Lung (tissue), 12 donors: ENCODE data around the gene SLC27A1. TPM values are rescaled to one million over a fixed set of nuclear protein-coding genes. Genes with fewer than 3 reads are reported as not detected.

ENCODE experiments used
- ATAC-seq: fragments of 200-7000 bp; cut with Tn5 transposase; one replicate; pipeline ENCODE4 v1.9.1; 2020; ENCODE audit warnings: moderate number of reproducible peaks; ENCODE audit not compliant: insufficient read depth, low FRiP score
- DNase-seq, 3 donors: peaks; one replicate each; pipeline ENCODE4 v3.0.0-alpha.2; 2013 to 2017
- H3K27ac ChIP-seq, 2 donors: one replicate each; pipeline ENCODE4 v1.5.1; 2013; ENCODE audit warnings: mild to moderate bottlenecking in 2 of 2, moderate library complexity in 2 of 2, control low read depth in 1 of 2, inconsistent platforms in 1 of 2, low read depth in 1 of 2, low read length in 1 of 2
- H3K27me3 ChIP-seq, 3 donors: one replicate each; pipeline ENCODE4 v1.5.1; 2013; ENCODE audit warnings: low read length in 2 of 3; ENCODE audit not compliant: control insufficient read depth in 3 of 3, insufficient read depth in 3 of 3
- H3K36me3 ChIP-seq, 4 donors: one replicate each; pipeline ENCODE4 v1.5.1; 2013; ENCODE audit warnings: low read length in 4 of 4, mild to moderate bottlenecking in 1 of 4, moderate library complexity in 1 of 4; ENCODE audit not compliant: control insufficient read depth in 4 of 4, insufficient read depth in 4 of 4
- H3K4me1 ChIP-seq, 5 donors: one replicate each; pipeline ENCODE4 v1.5.1; 2013; ENCODE audit warnings: low read length in 5 of 5, mild to moderate bottlenecking in 2 of 5, moderate library complexity in 1 of 5; ENCODE audit not compliant: control insufficient read depth in 5 of 5, insufficient read depth in 5 of 5
- H3K4me3 ChIP-seq: one replicate; pipeline ENCODE4 v1.5.1; 2013; ENCODE audit warnings: mild to moderate bottlenecking, control low read depth, moderate library complexity
- H3K9ac ChIP-seq, 2 donors: one replicate each; pipeline ENCODE4 v1.5.1; 2013; ENCODE audit warnings: low read length in 2 of 2, control low read depth in 1 of 2; ENCODE audit not compliant: insufficient read depth in 1 of 2
- H3K9me3 ChIP-seq, 4 donors: one replicate each; pipeline ENCODE4 v1.5.1; 2013; ENCODE audit warnings: low read length in 3 of 4, mild to moderate bottlenecking in 1 of 4, moderate library complexity in 1 of 4; ENCODE audit not compliant: control insufficient read depth in 4 of 4, insufficient read depth in 3 of 4
- WGBS, 2 donors: extraction: QIAGEN DNeasy Blood & Tissue Kit; methylation state at CpG; one replicate each; pipeline ENCODE4 v1.1.7; 2013; 5-methylcytosine and 5-hydroxymethylcytosine counted together
- polyA plus RNA-seq, 2 donors: library from polyadenylated mRNA; stranded (reverse); fragments of 200-250 nt; gene quantifications; one replicate each; pipeline ENCODE4 v1.2.1, GENCODE V29; 2013
- total RNA-seq, 2 donors: library from RNA; depleted of rRNA in 1 of 2; stranded (reverse); fragments of >200 nt in 1 of 2; gene quantifications; one replicate each; pipeline ENCODE4 v1.2.1, GENCODE V29; 2014 to 2021
- TF ChIP-seq, protein P1 (sequence below): IDR thresholded peaks from 2 replicates; pipeline ENCODE4 v1.5.1; 2012; ENCODE audit warnings: mild to moderate bottlenecking; ENCODE audit errors: control extremely low read depth, extremely low read depth
- donor health status: control.
- donor health status: control.
- donor health status: Bipolar disorder and iron deficiency.
- donor health status: healthy.
- donor health status: DM: yes; HTN: yes; CAD: no.

SLC27A1 gene
- total and polyA plus RNA-seq, 4 donors = 12.2 to 26.9 (median 20.6) TPM

DNA sequence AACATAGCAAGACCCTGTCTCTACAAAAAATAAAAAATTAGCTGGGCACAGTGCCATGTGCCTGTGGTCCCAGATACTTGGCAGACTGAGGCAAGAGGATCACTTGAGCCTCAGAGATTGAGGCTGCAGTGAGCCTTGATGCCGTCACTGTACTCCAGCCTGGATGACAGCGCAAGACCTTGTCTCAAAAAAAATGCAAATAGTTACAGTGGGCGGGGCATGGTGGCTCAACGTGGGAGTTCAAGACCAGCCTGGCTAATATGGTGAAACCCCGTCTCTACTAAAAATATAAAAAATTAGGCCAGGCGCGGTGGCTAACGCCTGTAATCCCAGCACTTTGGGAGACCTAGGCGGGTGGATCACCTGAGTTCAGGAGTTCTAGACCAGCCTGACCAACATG lies 49.6 kb downstream of the SLC27A1 start:
- peaks cover 0 to 10% (median 8%) of the 10 kb centered on the region in 4 donors for H3K9me3 ChIP-seq
- no peak overlapping the region for H3K27ac ChIP-seq
- no peak for DNase-seq
- H3K9ac ChIP-seq = no peak overlapping the region
- 88% methylated on average over 9 of the region's 9 CpGs for WGBS, 2 donors
- TF ChIP-seq, protein P1, sequence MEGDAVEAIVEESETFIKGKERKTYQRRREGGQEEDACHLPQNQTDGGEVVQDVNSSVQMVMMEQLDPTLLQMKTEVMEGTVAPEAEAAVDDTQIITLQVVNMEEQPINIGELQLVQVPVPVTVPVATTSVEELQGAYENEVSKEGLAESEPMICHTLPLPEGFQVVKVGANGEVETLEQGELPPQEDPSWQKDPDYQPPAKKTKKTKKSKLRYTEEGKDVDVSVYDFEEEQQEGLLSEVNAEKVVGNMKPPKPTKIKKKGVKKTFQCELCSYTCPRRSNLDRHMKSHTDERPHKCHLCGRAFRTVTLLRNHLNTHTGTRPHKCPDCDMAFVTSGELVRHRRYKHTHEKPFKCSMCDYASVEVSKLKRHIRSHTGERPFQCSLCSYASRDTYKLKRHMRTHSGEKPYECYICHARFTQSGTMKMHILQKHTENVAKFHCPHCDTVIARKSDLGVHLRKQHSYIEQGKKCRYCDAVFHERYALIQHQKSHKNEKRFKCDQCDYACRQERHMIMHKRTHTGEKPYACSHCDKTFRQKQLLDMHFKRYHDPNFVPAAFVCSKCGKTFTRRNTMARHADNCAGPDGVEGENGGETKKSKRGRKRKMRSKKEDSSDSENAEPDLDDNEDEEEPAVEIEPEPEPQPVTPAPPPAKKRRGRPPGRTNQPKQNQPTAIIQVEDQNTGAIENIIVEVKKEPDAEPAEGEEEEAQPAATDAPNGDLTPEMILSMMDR = no peak
- H3K4me1 ChIP-seq = peaks cover 0 to 9% (median 0%) of the 10 kb centered on the region in 5 donors
- no peak for ATAC-seq
- H3K27me3 ChIP-seq = no peaks in the 10 kb centered on the region
- H3K36me3 ChIP-seq = peaks cover 4 to 20% (median 15%) of the 10 kb centered on the region in 4 donors
- H3K4me3 ChIP-seq = no peak overlapping the region

DNA sequence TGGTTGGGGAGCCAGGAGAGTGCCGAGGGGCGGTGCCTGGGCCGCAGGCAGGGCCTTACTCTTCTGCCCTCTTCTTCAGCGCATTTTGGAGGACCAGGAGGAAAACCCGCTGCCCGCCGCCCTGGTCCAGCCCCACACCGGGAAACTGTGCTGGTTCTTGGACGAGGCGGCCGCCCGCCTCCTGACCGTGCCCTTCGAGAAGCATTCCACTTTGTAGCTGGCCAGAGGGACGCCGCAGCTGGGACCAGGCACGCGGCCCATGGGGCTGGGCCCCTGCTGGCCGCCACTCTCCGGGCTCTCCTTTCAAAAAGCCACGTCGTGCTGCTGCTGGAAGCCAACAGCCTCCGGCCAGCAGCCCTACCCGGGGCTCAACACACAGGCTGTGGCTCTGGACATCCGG lies 50.5 kb downstream of the SLC27A1 start:
- H3K4me3 ChIP-seq = no peak overlapping the region
- H3K27ac ChIP-seq = no peak overlapping the region
- H3K27me3 ChIP-seq = no peaks in the 10 kb centered on the region
- ATAC-seq = no peak
- WGBS, 2 donors = 96 to 98% methylated on average over 22 to 25 of the region's 25 CpGs
- H3K9ac ChIP-seq = no peak overlapping the region
- TF ChIP-seq, protein P1 = no peak
- H3K4me1 ChIP-seq = peaks cover 0 to 9% (median 0%) of the 10 kb centered on the region in 5 donors
- DNase-seq = no peak
- H3K9me3 ChIP-seq = peaks cover 0 to 10% (median 8%) of the 10 kb centered on the region in 4 donors
- peaks cover 4 to 18% (median 15%) of the 10 kb centered on the region in 4 donors for H3K36me3 ChIP-seq

DNA sequence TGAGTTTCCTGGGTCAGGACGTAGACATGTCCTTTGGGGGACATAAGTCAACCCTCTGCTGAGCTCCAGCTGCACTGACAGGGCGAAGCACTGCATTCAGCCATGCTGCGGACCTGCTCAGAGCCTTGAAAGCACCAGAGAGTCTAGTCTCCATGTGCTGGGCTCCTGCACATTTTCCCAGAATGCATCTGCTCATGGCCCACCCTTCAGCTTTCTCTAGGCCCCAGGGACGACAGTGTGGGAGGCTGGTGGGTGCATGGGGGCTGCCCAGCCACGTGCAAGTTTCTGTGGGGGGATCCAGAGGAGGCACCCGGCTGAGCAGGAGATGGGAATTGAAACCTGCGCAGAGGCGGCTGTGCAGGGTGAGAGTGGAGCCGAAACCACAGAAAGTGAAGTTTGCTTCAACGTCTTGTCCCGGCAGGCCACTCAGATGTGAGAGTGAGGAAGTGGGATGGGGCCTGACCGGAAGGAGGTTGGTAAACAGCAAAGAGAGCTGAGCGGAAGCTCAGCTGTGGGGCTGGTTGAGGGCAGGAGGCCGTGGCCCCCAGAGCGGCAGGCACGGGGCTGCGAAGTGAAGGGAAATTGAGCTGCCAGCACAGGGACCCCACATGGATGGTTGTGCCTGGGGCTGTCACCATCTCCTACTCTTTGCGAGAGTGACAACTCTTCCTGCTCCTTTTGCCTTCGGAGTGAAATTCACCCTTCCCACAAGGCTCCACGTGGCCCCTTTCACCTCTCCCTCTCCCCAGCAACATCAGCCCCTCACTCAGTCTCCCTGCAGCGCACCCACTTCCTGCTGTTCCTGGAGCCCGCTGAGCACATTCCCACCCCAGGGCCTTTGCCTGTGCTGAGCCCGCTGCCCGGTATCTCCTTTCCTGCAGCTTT lies 52.9 kb downstream of the SLC27A1 start:
- Histone ChIP-seq H3K4me1 (peaks cover 0 to 9% (median 0%) of the 10 kb centered on the region in 5 donors), H3K36me3 (peaks cover 0 to 8% (median 5%) of the 10 kb centered on the region in 4 donors), H3K27me3 (no peaks in the 10 kb centered on the region), H3K4me3 (no peak overlapping the region), H3K27ac (peak overlapping the region in 1 of 2 donors; percentile 71), H3K9ac (no peak overlapping the region), H3K9me3 (peaks cover 0 to 3% (median under 1%) of the 10 kb centered on the region in 4 donors)
- DNase-seq = peak in 2 of 3 donors; percentile 42 to 64
- TF ChIP-seq, protein P1 = no peak
- 11 to 27% methylated on average over 24 of the region's 24 CpGs for WGBS, 2 donors
- ATAC-seq = peak; percentile 73
